GM13977 (cell line): Measurements from ENCODE around the gene KRT1.
"Not testable (repeated sequence)": the region's sequence is repeated elsewhere in the genome, so short reads cannot be mapped to it uniquely, and the experiment has no call there.

ENCODE experiments used
- DNase-seq: peaks from one replicate; pipeline ENCODE4 v3.0.0; 2012; ENCODE audit warnings: low spot score
- CTCF ChIP-seq: IDR thresholded peaks from 2 replicates; pipeline ENCODE4 v1.5.1; 2012; ENCODE audit warnings: mild to moderate bottlenecking, control low read depth; ENCODE audit not compliant: insufficient read depth; ENCODE audit errors: extremely low read depth, missing control alignments
- in situ Hi-C: fragments of 300-500 bp; cut with MboI; formaldehyde crosslinking; loops from one replicate; pipeline ENCODE4 v1.12.0; 2022; ENCODE audit warnings: low sequenced_read_pairs, low pct_unique_long_range_greater_than_20kb, mixed read lengths, inconsistent platforms; ENCODE audit not compliant: unreplicated experiment

Gene KRT1

GRCh38 chr12:52673713-52674432 lies 6.3 kb downstream of the KRT1 start:
- in situ Hi-C loops, result no loop called here
- DNase-seq, result no peak
- no peak for TF ChIP-seq CTCF

- in situ Hi-C loops, result no loop called here
- no peak for TF ChIP-seq CTCF
- no peak for DNase-seq
Observed at GRCh38 chr12:52673217-52673616, 7.0 kb downstream of the KRT1 start.

GRCh38 chr12:52672321-52672933 lies 7.8 kb downstream of the KRT1 start:
- no peak for TF ChIP-seq CTCF
- no peak for DNase-seq
- in situ Hi-C loops, result no loop called here

- in situ Hi-C loops, result no loop called here
- no peak for TF ChIP-seq CTCF
- no peak for DNase-seq
Observed at GRCh38 chr12:52670961-52671360, 9.2 kb downstream of the KRT1 start.

GRCh38 chr12:52670506-52670905 lies 9.7 kb downstream of the KRT1 start:
- in situ Hi-C loops, result no loop called here
- no peak for TF ChIP-seq CTCF
- DNase-seq, result no peak

GRCh38 chr12:52669941-52670340 lies 10.3 kb downstream of the KRT1 start:
- DNase-seq, in situ Hi-C loops: not testable (repeated sequence)

- no peak for DNase-seq
- in situ Hi-C loops, result no loop called here
- no peak for TF ChIP-seq CTCF
Observed at GRCh38 chr12:52669426-52669825, 10.8 kb downstream of the KRT1 start.
